GM21360 (cell line): ENCODE measurements around the gene UBL3.

Source experiments
- ATAC-seq: cut with Tn5 transposase; IDR thresholded peaks from one replicate; pipeline ENCODE4 v1.9.1; 2021; ENCODE audit warnings: mild to moderate bottlenecking, moderate library complexity; ENCODE audit not compliant: unreplicated experiment

Gene UBL3

GRCh38 chr13:29716493-29716892 lies 133.9 kb downstream of the UBL3 start:
- ATAC-seq, result no peak
